CD4-positive, alpha-beta T cell (primary cell): ENCODE data around the gene SLC1A3. TPM values are rescaled to one million over a fixed set of nuclear protein-coding genes. Genes with fewer than 3 reads are reported as not detected.

Experiments used
- ATAC-seq: fragments of 200-7000 bp; cut with Tn5 transposase; one replicate; pipeline ENCODE4 v1.10.0; 2022; ENCODE audit warnings: mild to moderate bottlenecking; ENCODE audit not compliant: poor library complexity
- CTCF ChIA-PET: fragments of 350-600 bp; sonication (Branson Sonifier 250); formaldehyde crosslinking; loops from one replicate; lab custom pipeline; 2021; ENCODE audit warnings: antibody characterized with exemption, inconsistent platforms; lab: Charles Lee
- POLR2A ChIA-PET: fragments of 350-600 bp; sonication (Branson Sonifier 250); formaldehyde crosslinking; loops from one replicate; lab custom pipeline; 2021; ENCODE audit warnings: antibody characterized with exemption, inconsistent platforms; lab: Charles Lee
- DNase-seq, 14 experiments: peaks; one replicate each; pipeline ENCODE4 v3.0.0-alpha.2; 2013 to 2020; ENCODE audit warnings: mixed read lengths in 2 of 14
- H3K27ac ChIP-seq, 2 donors: one replicate each; pipeline versions ENCODE4 v1.5.1 to v1.7.0; 2013; ENCODE audit warnings: low read length in 2 of 2, low read depth in 1 of 2, mild to moderate bottlenecking in 1 of 2
- H3K27me3 ChIP-seq, 2 experiments: 1 replicate in 1 of 2; 2 replicates in 1 of 2; pipeline versions ENCODE4 v1.6.1 to v1.7.0; 2013; ENCODE audit warnings: low read length in 2 of 2, control low read depth in 1 of 2, mild to moderate bottlenecking in 1 of 2, moderate library complexity in 1 of 2; ENCODE audit not compliant: insufficient read depth in 2 of 2, control insufficient read depth in 1 of 2
- H3K36me3 ChIP-seq: one replicate; pipeline ENCODE4 v1.6.1; 2013; ENCODE audit warnings: low read length, control low read depth; ENCODE audit not compliant: insufficient read depth
- H3K4me1 ChIP-seq: one replicate; pipeline ENCODE4 v1.6.1; 2013; ENCODE audit warnings: low read length, control low read depth; ENCODE audit not compliant: insufficient read depth
- H3K4me3 ChIP-seq: one replicate; pipeline ENCODE4 v1.5.1; 2013; ENCODE audit warnings: mild to moderate bottlenecking, low read length, moderate library complexity
- H3K9me3 ChIP-seq, 2 experiments: 1 replicate in 1 of 2; 2 replicates in 1 of 2; pipeline versions ENCODE4 v1.6.1 to v1.7.0; 2013; ENCODE audit warnings: low read length in 2 of 2, mild to moderate bottlenecking in 2 of 2, control low read depth in 1 of 2, moderate library complexity in 1 of 2; ENCODE audit not compliant: control insufficient read depth in 1 of 2, insufficient read depth in 1 of 2
- H3K27ac Mint-ChIP-seq: one replicate; pipeline ENCODE4 v1.8.0; 2020; ENCODE audit warnings: mixed read lengths
- H3K27me3 Mint-ChIP-seq: one replicate; pipeline ENCODE4 v1.8.0; 2021; ENCODE audit warnings: mixed read lengths
- H3K36me3 Mint-ChIP-seq: one replicate; pipeline ENCODE4 v1.8.0; 2021; ENCODE audit warnings: low read depth, mixed read lengths
- H3K4me1 Mint-ChIP-seq: one replicate; pipeline ENCODE4 v1.8.0; 2021; ENCODE audit warnings: low read depth, mixed read lengths
- H3K4me3 Mint-ChIP-seq: one replicate; pipeline ENCODE4 v1.8.0; 2020; ENCODE audit warnings: mild to moderate bottlenecking, mixed read lengths
- H3K9me3 Mint-ChIP-seq: one replicate; pipeline ENCODE4 v1.8.0; 2020; ENCODE audit warnings: mixed read lengths
- CTCF ChIP-seq: fragments of 200-600 bp; IDR thresholded peaks from one replicate; pipeline ENCODE4 v1.8.0; 2022; ENCODE audit warnings: antibody characterized with exemption, mild to moderate bottlenecking
- intact Hi-C, 2 experiments: fragments of 100-400 bp; cut with DNase I in 1 of 2; cut with micrococcal nuclease in 1 of 2; formaldehyde crosslinking; loops; one replicate each; pipeline versions ENCODE4 v1.15.1 to v1.9.0; 2023 to 2025; cut with DNase I, micrococcal nuclease
- total RNA-seq, 174 experiments: library from RNA in 2 of 174; stranded (reverse) in 2 of 174; gene quantifications; one replicate each; pipeline ENCODE4 v1.2.3 and lab custom pipeline; 2021 to 2026

The SLC1A3 gene
- total RNA-seq, 2 experiments from 2014 or later, result not detected

GRCh38 chr5:36619012-36619635, 12.7 kb downstream of the SLC1A3 start:
- H3K27me3 Mint-ChIP-seq, result peaks cover 23% of the 10 kb centered on the region
- no peaks in the 10 kb centered on the region for H3K4me1 Mint-ChIP-seq
- DNase-seq (no peak), ATAC-seq (no peak)
- H3K27ac Mint-ChIP-seq, result no peak overlapping the region
- no peak overlapping the region for H3K4me3 Mint-ChIP-seq
- no peak overlapping the region for H3K4me3 ChIP-seq
- no peaks in the 10 kb centered on the region for H3K9me3 ChIP-seq
- H3K36me3 ChIP-seq, result no peaks in the 10 kb centered on the region
- ChIA-PET CTCF (no interaction called here), POLR2A (no interaction called here)
- intact Hi-C loops, result no loop called here
- TF ChIP-seq CTCF, result no peak
- no peak overlapping the region for H3K27ac ChIP-seq
- H3K4me1 ChIP-seq, result no peaks in the 10 kb centered on the region
- H3K27me3 ChIP-seq, result peaks cover 0 to 16% of the 10 kb centered on the region in 2 experiments
- no peaks in the 10 kb centered on the region for H3K36me3 Mint-ChIP-seq
- no peaks in the 10 kb centered on the region for H3K9me3 Mint-ChIP-seq

- H3K27me3 Mint-ChIP-seq, result peaks cover 31% of the 10 kb centered on the region
Observed at GRCh38 chr5:36621985-36622384, 15.6 kb downstream of the SLC1A3 start.

GRCh38 chr5:36623832-36624231, 17.4 kb downstream of the SLC1A3 start:
- Histone ChIP-seq H3K27me3 (peaks cover 0 to 19% of the 10 kb centered on the region in 2 experiments), H3K4me1 (no peaks in the 10 kb centered on the region), H3K27ac (no peak overlapping the region), H3K9me3 (peaks cover 0 to 5% of the 10 kb centered on the region in 2 experiments), H3K4me3 (no peak overlapping the region), H3K36me3 (no peaks in the 10 kb centered on the region)
- no peak for TF ChIP-seq CTCF
- Mint-ChIP-seq H3K9me3 (no peaks in the 10 kb centered on the region), H3K27me3 (peaks cover 31% of the 10 kb centered on the region), H3K4me1 (no peaks in the 10 kb centered on the region), H3K27ac (no peak overlapping the region), H3K36me3 (no peaks in the 10 kb centered on the region), H3K4me3 (no peak overlapping the region)
- intact Hi-C loops, result no loop called here
- ATAC-seq, result no peak
- CTCF ChIA-PET, result no interaction called here
- DNase-seq, result no peak
- POLR2A ChIA-PET, result no interaction called here

More at GRCh38 chr5:36621985-36622384, 15.6 kb downstream of the SLC1A3 start:
- DNase-seq (no peak), ATAC-seq (no peak)
- no peak overlapping the region for H3K27ac Mint-ChIP-seq
- Histone ChIP-seq H3K27me3 (peaks cover 0 to 19% of the 10 kb centered on the region in 2 experiments), H3K27ac (no peak overlapping the region), H3K4me1 (no peaks in the 10 kb centered on the region), H3K36me3 (no peaks in the 10 kb centered on the region), H3K4me3 (no peak overlapping the region), H3K9me3 (peaks cover 0 to 5% of the 10 kb centered on the region in 2 experiments)
- CTCF ChIA-PET, result no interaction called here
- POLR2A ChIA-PET, result no interaction called here
- TF ChIP-seq CTCF, result no peak
- no peaks in the 10 kb centered on the region for H3K9me3 Mint-ChIP-seq
- no peak overlapping the region for H3K4me3 Mint-ChIP-seq
- no peaks in the 10 kb centered on the region for H3K36me3 Mint-ChIP-seq
- no peaks in the 10 kb centered on the region for H3K4me1 Mint-ChIP-seq
- intact Hi-C loops, result no loop called here
